HUES64 (cell line): ENCODE measurements around the gene THUMPD1.
"Not testable (repeated sequence)": the region's sequence is repeated elsewhere in the genome, so short reads cannot be mapped to it uniquely, and the experiment has no call there.

Source experiments
- H3K27ac ChIP-seq: 2 replicates; pipeline ENCODE4 v1.7.0; 2013; ENCODE audit warnings: low read depth, low read length, inconsistent platforms
- H3K27me3 ChIP-seq: 2 replicates; pipeline ENCODE4 v1.6.1; 2013; ENCODE audit warnings: mild to moderate bottlenecking, low read length; ENCODE audit not compliant: insufficient read depth
- H3K36me3 ChIP-seq: 2 replicates; pipeline ENCODE4 v1.6.1; 2013; ENCODE audit warnings: mild to moderate bottlenecking, low read length; ENCODE audit not compliant: insufficient read depth
- H3K4me1 ChIP-seq: 2 replicates; pipeline ENCODE4 v1.6.1; 2013; ENCODE audit warnings: mild to moderate bottlenecking, low read length, moderate library complexity; ENCODE audit not compliant: insufficient read depth
- H3K4me3 ChIP-seq: 2 replicates; pipeline ENCODE4 v1.5.1; 2013; ENCODE audit warnings: mild to moderate bottlenecking, low read length, moderate library complexity
- H3K9ac ChIP-seq: 2 replicates; pipeline ENCODE4 v1.6.1; 2013; ENCODE audit warnings: mild to moderate bottlenecking, low read depth, low read length
- H3K9me3 ChIP-seq: 2 replicates; pipeline ENCODE4 v1.6.1; 2013; ENCODE audit warnings: low read depth, low read length; ENCODE audit not compliant: insufficient read depth
- WGBS: fragments of 150-250, 120-280 bp; methylation state at CpG from one replicate; pipeline ENCODE4 v1.1.7; 2013; ENCODE audit warnings: missing lambda C conversion rate; 5-methylcytosine and 5-hydroxymethylcytosine counted together

Gene THUMPD1

GRCh38 chr16:20727181-20727580, 14.4 kb downstream of the THUMPD1 start:
- Histone ChIP-seq H3K36me3 (no peaks in the 10 kb centered on the region), H3K9ac (no peak overlapping the region), H3K4me1 (no peaks in the 10 kb centered on the region), H3K4me3 (no peak overlapping the region), H3K27ac (no peak overlapping the region), H3K9me3 (no peaks in the 10 kb centered on the region), H3K27me3 (no peaks in the 10 kb centered on the region; the same call in 1 of the 2 replicates)
- 84% methylated on average over 3 of the region's 3 CpGs for WGBS

DNA sequence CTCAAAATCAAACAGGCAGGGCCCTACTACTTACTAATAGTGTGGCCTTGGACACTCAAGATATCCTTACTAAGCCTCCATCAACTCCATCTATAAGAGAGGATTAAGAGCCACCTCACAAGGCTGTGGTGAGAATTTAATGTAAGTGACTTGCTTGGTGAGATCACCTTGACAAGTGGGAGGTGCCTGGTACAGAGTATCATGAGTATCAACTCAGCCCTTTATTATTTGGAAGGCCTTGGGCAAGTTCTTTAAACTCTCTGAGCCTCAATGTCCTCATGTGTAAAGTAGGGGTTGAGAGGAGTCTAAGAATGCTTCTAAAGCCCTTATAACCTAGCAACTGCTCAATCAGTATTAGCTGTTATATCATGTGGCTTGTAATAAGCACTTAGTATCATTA, 15.0 kb downstream of the THUMPD1 start:
- Histone ChIP-seq H3K9ac (no peak overlapping the region), H3K36me3 (no peaks in the 10 kb centered on the region), H3K27ac (no peak overlapping the region), H3K4me3 (no peak overlapping the region), H3K9me3 (no peaks in the 10 kb centered on the region), H3K4me1 (no peaks in the 10 kb centered on the region), H3K27me3 (no peaks in the 10 kb centered on the region; the same call in 1 of the 2 replicates)

- H3K9me3 ChIP-seq: no peaks in the 10 kb centered on the region
- H3K36me3 ChIP-seq: no peaks in the 10 kb centered on the region
- no peak overlapping the region for H3K9ac ChIP-seq
- no peaks in the 10 kb centered on the region for H3K27me3 ChIP-seq
- WGBS: 91% methylated on average over 4 of the region's 4 CpGs
- H3K4me3 ChIP-seq: no peak overlapping the region
- no peaks in the 10 kb centered on the region for H3K4me1 ChIP-seq
- H3K27ac ChIP-seq: no peak overlapping the region
Measured at GRCh38 chr16:20720251-20720650, 21.4 kb downstream of the THUMPD1 start.

GRCh38 chr16:20717718-20718117, 23.9 kb downstream of the THUMPD1 start:
- not testable (repeated sequence) for H3K4me3 ChIP-seq, H3K36me3 ChIP-seq, H3K4me1 ChIP-seq, H3K27me3 ChIP-seq, H3K9ac ChIP-seq, H3K27ac ChIP-seq, H3K9me3 ChIP-seq

GRCh38 chr16:20711277-20711911, 30.2 kb downstream of the THUMPD1 start:
- no peak overlapping the region for H3K4me3 ChIP-seq
- H3K27ac ChIP-seq: no peak overlapping the region
- H3K36me3 ChIP-seq: no peaks in the 10 kb centered on the region
- no peaks in the 10 kb centered on the region for H3K9me3 ChIP-seq
- WGBS: 94% methylated on average over 7 of the region's 7 CpGs
- no peaks in the 10 kb centered on the region for H3K4me1 ChIP-seq
- H3K9ac ChIP-seq: no peak overlapping the region
- H3K27me3 ChIP-seq: no peaks in the 10 kb centered on the region

DNA sequence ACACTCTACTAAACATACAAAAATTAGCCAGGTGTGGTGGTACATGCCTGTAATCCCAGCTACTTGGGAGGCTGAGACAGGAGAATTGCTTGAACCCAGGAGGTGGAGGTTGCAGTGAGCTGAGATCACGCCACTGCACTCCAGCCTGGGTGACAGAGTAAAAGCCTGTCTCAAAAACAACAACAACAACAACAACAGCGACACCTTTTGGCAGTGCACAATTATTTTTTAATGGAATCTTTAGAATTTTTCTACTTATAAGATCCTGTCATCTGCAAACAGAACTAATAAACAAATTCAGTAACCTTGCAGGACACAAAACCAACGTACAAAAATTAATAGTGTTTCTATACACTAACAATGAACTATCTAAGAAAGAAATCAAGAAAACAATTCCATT, 33.5 kb downstream of the THUMPD1 start:
- H3K9me3 ChIP-seq, H3K9ac ChIP-seq, H3K4me1 ChIP-seq, H3K27me3 ChIP-seq, H3K36me3 ChIP-seq, H3K4me3 ChIP-seq, H3K27ac ChIP-seq: not testable (repeated sequence)
- 20% methylated on average over 3 of the region's 3 CpGs for WGBS

GRCh38 chr16:20707461-20707860, 34.2 kb downstream of the THUMPD1 start:
- H3K9me3 ChIP-seq: no peaks in the 10 kb centered on the region
- no peak overlapping the region for H3K27ac ChIP-seq
- 89% methylated on average over 2 of the region's 2 CpGs for WGBS
- H3K9ac ChIP-seq: no peak overlapping the region
- no peaks in the 10 kb centered on the region for H3K4me1 ChIP-seq
- no peaks in the 10 kb centered on the region for H3K36me3 ChIP-seq
- H3K4me3 ChIP-seq: no peak overlapping the region
- no peaks in the 10 kb centered on the region for H3K27me3 ChIP-seq

GRCh38 chr16:20705972-20706371, 35.6 kb downstream of the THUMPD1 start:
- H3K4me1 ChIP-seq, H3K9ac ChIP-seq, H3K27me3 ChIP-seq, H3K27ac ChIP-seq, H3K9me3 ChIP-seq, H3K36me3 ChIP-seq, H3K4me3 ChIP-seq: not testable (repeated sequence)
- 100% methylated on average over 1 of the region's 1 CpG for WGBS

DNA sequence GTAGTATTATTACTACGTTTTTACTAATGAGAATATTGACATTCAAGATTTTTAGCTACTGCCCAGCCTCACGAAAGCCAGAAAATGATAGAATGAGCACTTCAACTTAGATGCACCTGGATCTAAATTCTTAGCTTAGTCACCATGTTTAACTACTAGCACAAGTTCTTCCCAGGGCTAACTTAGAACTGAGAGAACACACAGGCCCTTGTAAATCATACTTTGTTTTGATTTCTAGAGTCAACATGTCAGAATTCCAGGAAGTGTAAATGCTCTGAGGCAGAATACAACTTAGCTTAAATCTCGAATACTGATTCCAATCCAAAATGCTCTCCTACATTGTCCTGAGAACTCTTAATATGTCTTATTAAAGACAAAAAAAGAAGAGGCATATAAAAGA, 37.3 kb downstream of the THUMPD1 start:
- Histone ChIP-seq H3K36me3 (no peaks in the 10 kb centered on the region), H3K4me3 (no peak overlapping the region), H3K9ac (no peak overlapping the region), H3K4me1 (no peaks in the 10 kb centered on the region), H3K9me3 (no peaks in the 10 kb centered on the region), H3K27me3 (no peaks in the 10 kb centered on the region), H3K27ac (no peak overlapping the region)
- WGBS: 97% methylated on average over 1 of the region's 3 CpGs

- H3K4me3 ChIP-seq, H3K36me3 ChIP-seq, H3K27ac ChIP-seq, H3K9me3 ChIP-seq, H3K27me3 ChIP-seq, H3K4me1 ChIP-seq, H3K9ac ChIP-seq: not testable (repeated sequence)
Measured at GRCh38 chr16:20701692-20702091, 39.9 kb downstream of the THUMPD1 start.

DNA sequence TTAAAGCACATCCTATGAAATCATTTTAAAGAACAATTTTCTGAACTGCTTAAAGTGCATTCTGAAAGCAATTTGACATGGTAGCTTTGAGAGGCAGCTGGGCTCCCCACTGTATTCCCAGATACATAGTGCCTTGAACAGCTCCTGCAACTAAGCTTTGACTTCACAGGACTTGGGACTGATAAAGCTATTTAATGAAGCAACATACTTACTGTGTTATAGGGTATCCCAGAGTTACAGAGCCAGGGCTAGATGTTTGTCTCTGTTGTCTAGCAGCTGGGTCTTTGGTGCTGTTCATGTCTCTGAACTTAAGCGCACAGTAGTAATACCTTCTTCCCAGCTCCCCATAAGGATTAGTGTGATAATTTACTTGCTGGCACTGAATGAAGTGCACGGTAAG, 45.0 kb downstream of the THUMPD1 start:
- 100% methylated on average over 2 of the region's 2 CpGs for WGBS

GRCh38 chr16:20695024-20695423, 46.6 kb downstream of the THUMPD1 start:
- no peaks in the 10 kb centered on the region for H3K4me1 ChIP-seq
- no peak overlapping the region for H3K9ac ChIP-seq
- WGBS: 97% methylated on average over 4 of the region's 4 CpGs
- no peak overlapping the region for H3K27ac ChIP-seq
- no peaks in the 10 kb centered on the region for H3K36me3 ChIP-seq
- H3K9me3 ChIP-seq: no peaks in the 10 kb centered on the region
- H3K4me3 ChIP-seq: no peak overlapping the region
- H3K27me3 ChIP-seq: no peaks in the 10 kb centered on the region

More for the DNA sequence above, 45.0 kb downstream of the THUMPD1 start:
- H3K27ac ChIP-seq: no peak overlapping the region
- no peak overlapping the region for H3K4me3 ChIP-seq
- H3K4me1 ChIP-seq: no peaks in the 10 kb centered on the region
- H3K9ac ChIP-seq: no peak overlapping the region
- no peaks in the 10 kb centered on the region for H3K27me3 ChIP-seq
- no peaks in the 10 kb centered on the region for H3K9me3 ChIP-seq
- H3K36me3 ChIP-seq: no peaks in the 10 kb centered on the region
